ENCODE data around the gene TRIM63.

TRIM63 gene

DNA sequence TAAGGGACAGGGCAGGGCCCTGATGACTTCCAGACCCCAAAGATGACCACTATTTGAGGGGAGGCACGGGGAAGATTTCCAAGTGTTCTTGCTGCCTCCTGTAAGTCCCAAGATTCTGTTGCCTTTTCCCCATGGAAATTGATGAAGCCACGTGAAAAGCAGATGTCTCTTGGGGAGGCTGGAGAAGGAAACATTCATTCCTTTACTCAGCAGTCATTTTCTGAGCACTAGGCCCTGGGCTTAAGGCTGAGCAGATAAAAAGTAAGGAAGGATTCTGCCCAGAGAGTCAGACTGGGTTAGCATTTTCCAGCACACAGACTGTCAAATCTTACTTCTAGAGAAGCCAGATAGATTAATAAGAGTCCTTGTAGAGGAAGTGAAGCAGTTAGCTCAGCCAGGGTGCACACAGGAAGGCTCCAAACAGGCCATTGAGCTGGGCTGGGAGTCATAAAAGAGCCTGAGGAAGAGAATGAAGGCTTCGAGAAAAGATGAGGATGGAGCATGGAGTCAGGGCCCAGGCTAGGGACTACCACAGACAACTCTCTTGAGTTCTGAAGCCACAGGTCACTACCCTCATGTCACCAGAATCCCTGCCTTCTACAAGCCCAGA is 35.7 kb downstream of the TRIM63 start:
- DNase-seq, result no peak

DNA sequence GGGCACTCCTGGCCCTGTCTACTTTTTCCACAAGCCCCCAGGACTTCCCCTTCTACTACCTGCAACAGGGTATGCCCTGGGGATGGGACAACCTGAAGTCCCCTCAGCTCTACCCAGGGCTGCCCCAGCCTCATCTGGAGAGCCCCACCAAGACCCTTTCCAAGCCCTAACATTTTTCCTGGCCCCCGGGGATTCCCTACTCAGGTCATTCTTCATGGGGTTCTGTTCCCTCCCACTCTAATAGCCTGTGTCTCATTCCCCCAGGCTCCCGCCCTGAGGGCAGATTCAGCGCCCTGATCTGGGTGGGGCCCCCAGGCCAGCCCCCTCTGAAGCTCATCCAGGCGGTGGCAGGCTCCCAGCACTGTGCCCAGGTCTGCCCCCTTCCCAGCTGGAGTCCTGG is 36.2 kb downstream of the TRIM63 start:
- no peak for DNase-seq

GRCh38 chr1:26029864-26030481 is 37.5 kb downstream of the TRIM63 start:
- DNase-seq, result no peak

DNA sequence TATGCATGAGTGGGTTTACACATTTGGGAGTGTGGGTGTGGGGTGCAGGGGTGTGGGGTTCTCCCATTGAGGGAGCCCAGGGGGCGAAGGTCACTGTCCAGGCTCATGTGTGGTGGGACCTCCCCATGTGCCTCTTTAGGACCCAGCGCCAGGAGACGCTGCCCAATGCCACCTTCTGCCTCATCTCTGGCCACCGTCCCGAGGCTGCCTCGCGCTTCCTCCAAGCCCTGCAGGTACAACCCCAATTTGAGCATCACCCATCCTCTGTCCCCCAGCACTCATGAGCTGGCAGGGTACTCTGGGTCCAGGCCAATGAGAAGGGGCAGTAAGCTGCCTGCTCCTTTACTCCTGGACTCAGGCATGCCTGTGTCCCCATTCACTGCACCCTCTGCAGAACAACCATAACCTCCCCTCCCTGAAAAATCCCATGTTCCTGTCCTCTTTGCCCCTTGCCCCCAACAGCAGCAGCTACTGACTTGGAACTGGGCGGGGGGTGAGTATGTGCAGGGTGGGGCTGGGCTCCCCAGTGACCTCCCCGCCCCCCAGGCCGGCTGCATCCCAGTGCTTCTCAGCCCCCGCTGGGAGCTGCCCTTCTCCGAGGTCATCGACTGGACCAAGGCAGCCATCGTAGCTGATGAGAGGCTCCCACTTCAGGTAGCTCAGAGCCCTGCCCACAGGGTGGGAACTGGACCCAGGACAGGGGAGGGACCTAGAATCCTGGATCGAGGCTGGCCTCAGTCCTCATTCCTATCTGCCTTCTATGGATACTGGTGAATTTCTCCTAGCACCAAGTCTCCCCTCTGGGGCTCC is 38.2 kb downstream of the TRIM63 start:
- no peak for DNase-seq

DNA sequence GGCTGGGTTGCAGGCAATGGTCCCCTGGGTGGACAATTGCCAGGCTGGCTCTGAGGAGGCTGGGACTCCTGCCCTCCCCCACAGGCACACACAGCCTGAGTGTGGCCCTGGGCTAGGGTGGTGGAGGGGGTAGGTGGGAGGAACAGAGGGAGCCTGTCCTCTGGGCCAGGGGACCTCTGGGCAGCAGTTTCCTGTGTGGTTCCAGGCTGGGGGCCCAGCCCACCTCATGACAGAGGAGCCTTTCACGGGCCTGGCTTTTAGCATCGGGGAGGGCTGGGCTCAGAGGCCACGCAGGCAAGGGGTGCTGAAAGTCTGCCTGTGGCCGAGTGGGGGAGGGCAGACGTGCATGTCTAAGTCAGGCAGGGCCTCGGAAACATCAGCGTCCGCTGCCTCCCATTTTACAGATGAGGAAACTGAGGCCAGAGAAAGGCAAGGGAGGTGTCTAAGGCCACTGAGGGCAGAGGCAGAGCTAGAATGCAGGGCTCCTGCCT is 38.9 kb downstream of the TRIM63 start:
- DNase-seq, result no peak

- no peak for DNase-seq
Measured at GRCh38 chr1:26027716-26028489, 39.5 kb downstream of the TRIM63 start.

DNA sequence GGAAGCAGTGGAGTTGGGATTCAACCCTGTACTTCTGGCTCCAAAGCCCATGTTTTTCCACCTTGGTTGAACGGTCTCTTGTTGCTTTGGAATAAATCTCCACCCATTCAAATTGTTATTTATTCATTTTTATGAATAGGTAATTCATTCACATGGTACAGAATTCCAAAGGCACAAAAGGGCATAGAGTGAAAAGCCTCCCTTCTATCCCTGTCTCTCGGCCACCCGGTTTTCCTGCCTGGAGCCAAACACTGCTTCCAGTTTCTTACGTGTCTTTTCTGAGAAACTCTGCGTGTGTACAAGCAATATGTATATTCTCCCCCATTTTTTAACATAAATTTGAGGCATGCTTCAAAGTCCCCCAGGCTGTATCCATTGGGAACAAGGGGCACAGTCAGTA is 41.9 kb downstream of the TRIM63 start:
- DNase-seq, result no peak

- no peak for DNase-seq
Measured at GRCh38 chr1:26025060-26025459, 42.4 kb downstream of the TRIM63 start.

DNA sequence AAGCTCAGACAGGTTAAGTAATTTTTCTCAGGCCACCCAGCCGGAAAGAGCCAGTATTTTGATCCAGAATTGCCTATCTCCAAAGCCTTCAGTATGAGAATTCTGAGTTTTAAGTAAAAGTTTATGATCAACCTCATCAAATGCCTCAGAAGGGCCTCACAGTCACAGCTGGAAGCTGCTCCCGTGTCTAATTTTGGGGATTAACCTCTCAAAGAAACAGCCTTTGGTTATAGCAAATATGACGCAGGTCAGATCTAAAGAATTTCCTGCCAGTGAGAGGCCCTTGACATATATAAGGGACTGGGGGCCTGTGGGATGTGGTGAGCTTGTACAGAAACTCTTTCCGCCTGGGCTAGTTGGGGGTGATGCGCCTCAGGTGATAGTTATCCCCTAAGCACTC is 43.6 kb downstream of the TRIM63 start:
- no peak for DNase-seq

- no peak for DNase-seq
Measured at GRCh38 chr1:26023009-26023408, 44.4 kb downstream of the TRIM63 start.

DNA sequence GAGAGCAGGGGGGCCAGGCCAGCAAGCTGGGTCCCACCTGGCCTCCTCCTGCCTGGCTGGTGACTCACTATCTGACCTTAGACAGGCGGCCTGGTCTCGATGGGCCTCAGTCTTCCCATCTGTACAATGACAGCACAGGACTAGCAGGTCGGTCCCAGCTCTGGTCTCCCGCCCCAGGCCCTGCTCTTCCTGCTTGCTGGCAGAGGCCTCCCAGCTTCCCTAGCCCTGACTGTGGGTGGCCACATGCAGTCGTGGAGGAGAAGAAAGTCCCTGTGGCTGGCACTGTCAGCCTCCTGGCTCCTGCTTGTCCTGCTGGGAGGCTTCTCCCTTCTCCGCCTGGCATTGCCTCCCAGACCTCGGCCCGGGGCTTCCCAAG is 45.0 kb downstream of the TRIM63 start:
- DNase-seq, result no peak

DNA sequence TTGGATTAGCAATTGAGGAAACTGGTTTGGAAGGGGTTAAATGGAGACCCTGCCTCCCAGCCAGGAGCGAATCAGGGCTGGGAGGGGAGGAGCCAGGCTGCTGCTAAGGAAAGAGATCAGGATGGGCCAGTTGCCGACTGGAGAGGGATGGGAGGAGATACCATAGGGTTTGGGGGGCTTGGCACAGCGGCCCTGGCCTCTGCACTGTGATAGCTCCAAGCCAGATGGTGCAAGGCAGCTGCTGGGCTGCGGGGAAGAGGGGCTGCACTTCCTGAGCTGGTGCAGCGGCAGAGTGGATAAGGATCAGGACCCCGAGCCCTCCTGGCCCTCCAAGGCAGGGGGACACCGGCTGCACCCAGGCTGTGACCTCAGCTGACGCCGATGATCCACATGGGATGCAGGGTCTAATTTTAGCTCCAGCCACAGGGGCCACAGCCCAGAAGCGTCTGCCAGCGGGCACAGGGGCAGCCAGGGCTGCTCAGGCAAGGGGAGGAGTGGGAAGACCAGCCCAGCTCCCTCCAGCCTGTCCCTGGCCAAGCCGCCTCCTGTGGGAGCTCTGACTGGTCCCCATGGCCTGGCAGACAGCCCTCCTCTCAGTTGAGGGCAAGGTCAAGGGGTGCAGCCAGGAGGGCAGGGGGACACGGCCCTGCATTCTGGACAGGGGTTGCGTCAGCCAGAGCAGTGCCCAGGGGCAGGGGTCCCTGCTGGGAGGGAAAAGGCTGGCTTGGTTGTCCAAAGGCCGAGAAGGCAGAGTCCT is 45.6 kb downstream of the TRIM63 start, which contains the start of gene EXTL1:
Gene EXTL1, plus strand, starts transcription at position 129 of the 757 bp plus-strand sequence. CDS start 872 bp downstream, outside the sequence.
- no peak for DNase-seq

DNA sequence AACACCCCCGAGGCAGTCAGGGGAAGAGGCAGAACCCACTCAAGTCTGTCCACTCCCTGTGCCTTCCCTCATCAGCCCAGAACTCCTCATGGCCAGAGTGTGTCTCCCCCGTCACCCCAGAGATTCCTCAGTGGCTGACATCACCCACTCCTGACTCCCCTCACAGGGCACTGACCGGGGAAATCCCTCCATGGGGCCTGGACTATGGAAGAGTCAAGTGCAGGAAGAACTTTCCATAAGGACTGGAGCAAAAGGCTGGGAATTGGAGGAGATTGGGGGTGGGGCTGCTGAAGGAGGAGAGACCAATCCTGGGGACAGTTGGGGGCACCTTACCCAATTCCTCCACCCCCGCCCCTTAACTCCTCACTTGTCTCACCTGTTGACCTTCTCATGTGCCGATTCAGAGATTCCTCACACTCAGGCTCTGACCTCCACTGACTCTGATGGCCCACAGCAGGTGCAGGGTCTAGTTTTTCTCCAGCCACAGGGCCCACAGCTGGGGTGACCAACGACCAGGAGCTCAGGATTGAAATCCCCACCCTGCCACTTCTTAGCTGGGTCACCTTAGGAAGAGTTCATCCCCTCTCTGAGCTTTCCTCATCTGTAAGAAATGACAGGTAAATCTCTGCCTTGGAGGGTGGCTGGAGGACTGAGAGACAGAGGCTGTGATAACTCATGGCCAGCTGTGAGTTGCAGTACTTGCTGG is 46.3 kb downstream of the TRIM63 start:
- no peak for DNase-seq

GRCh38 chr1:26020330-26020768 is 47.1 kb downstream of the TRIM63 start:
- no peak for DNase-seq

GRCh38 chr1:26019641-26020315 is 47.7 kb downstream of the TRIM63 start:
- DNase-seq, result no peak

DNA sequence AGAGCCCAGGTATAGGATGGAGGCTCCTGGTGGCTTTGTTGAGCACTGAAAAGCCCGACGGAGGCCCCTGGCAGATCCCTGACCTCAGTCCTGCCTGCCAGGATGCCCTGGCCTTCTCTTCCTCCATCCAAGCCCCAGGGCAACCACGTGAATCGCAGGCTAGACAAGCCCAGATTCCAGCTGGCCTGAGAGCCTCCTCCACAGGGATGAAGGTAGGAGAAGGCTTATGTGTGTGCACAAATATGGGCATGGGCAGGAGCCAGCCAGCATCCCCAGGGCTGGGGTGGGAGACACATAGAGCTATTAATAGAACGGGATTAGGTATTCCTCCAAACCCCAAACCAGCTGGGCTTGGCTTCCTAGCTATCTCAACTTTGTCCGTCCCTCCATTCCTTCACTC is 49.8 kb downstream of the TRIM63 start:
- DNase-seq, result no peak

- DNase-seq, result no peak
Measured at GRCh38 chr1:26016953-26017545, 50.4 kb downstream of the TRIM63 start.

DNA sequence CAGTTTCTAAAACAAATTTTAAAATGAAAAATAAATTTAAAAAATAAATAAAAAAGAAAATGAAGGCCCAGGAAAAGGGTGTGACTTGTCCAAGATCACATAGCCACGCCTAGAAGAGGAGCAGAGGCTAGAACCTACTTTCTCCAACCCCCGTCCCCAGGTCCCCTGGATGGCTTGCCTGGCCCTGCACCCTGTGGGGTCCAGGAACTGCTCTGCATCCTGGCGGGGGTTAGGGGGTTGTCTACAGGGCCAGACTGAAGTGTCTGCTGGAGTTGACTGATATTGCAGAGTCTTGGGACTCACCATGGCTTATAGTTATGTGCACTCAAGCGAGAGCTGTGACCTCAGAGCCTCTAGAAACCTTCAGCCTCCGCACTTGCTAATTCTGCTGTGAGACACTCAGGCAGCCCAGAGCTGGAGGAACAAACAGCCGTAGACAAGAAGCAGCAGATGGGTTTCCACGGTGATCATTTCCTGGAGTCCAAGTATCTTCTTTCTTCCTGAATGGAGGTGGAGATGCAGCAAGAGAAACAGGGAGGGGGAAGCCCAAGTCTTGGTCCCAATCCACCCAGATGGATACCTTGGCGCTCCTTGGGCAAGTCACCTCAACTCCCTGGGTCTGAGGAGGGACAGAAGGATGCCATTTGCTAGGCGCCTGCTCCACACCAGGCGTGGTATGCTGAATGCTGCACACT is 51.0 kb downstream of the TRIM63 start:
- DNase-seq, result no peak

GRCh38 chr1:26015358-26015757 is 52.1 kb downstream of the TRIM63 start:
- DNase-seq, result no peak

- DNase-seq, result no peak
Measured at GRCh38 chr1:26014179-26014578, 53.3 kb downstream of the TRIM63 start.
